NCI-H460 (cell line): ENCODE results near the gene RASA2. TPM values are rescaled to one million over a fixed set of nuclear protein-coding genes. Genes with fewer than 3 reads are reported as not detected.

ENCODE experiments used
- DNase-seq: peaks from one replicate; pipeline ENCODE4 v3.0.0-alpha.2; 2016; ENCODE audit warnings: low read depth; ENCODE audit errors: extremely low read depth
- polyA plus RNA-seq: library from polyadenylated mRNA; depleted of rRNA; stranded (reverse); fragments of >200 nt; gene quantifications from 2 replicates; pipeline ENCODE4 v1.2.3, GENCODE V29; 2014; cell fraction: nucleus; rRNA removed
- total RNA-seq: library from RNA; depleted of rRNA; stranded (reverse); fragments of >200 nt; shearing (Covaris generic); gene quantifications from 2 replicates; pipeline ENCODE4 v1.2.3, GENCODE V29; 2014; rRNA removed

The RASA2 gene
- 13.4 and 13.6 TPM in 2 replicates for total RNA-seq
- 6.5 and 22.8 TPM in 2 replicates for polyA plus RNA-seq

GRCh38 chr3:141486746-141487520 is at the start of gene RASA2:
Gene RASA2, plus strand, starts transcription at chr3:141487027. Its CDS starts 57 bp downstream, at chr3:141487084.
- peak; percentile 57 for DNase-seq

GRCh38 chr3:141439589-141439988 is 47.2 kb upstream of the RASA2 start:
- DNase-seq, result no peak

- DNase-seq, result no peak
Measured at GRCh38 chr3:141440942-141441341, 45.9 kb upstream of the RASA2 start.

GRCh38 chr3:141441381-141442364 is 45.2 kb upstream of the RASA2 start:
- DNase-seq, result peak; percentile 41

- DNase-seq, result no peak
Measured at GRCh38 chr3:141442446-141442845, 44.4 kb upstream of the RASA2 start.

- no peak for DNase-seq
Measured at GRCh38 chr3:141442914-141443313, 43.9 kb upstream of the RASA2 start.

- DNase-seq, result no peak
Measured at GRCh38 chr3:141444586-141445285, 42.1 kb upstream of the RASA2 start.

GRCh38 chr3:141445990-141446389 is 40.8 kb upstream of the RASA2 start:
- no peak for DNase-seq

GRCh38 chr3:141446737-141447136 is 40.1 kb upstream of the RASA2 start:
- no peak for DNase-seq

- DNase-seq, result no peak
Measured at GRCh38 chr3:141447383-141447782, 39.4 kb upstream of the RASA2 start.

- no peak for DNase-seq
Measured at GRCh38 chr3:141448606-141449220, 38.1 kb upstream of the RASA2 start.

- DNase-seq, result no peak
Measured at GRCh38 chr3:141449424-141449823, 37.4 kb upstream of the RASA2 start.

GRCh38 chr3:141450727-141451375 is 36.0 kb upstream of the RASA2 start:
- no peak for DNase-seq

- DNase-seq, result peak; percentile 40
Measured at GRCh38 chr3:141452045-141452444, 34.8 kb upstream of the RASA2 start.

GRCh38 chr3:141452773-141453172 is 34.1 kb upstream of the RASA2 start:
- no peak for DNase-seq

- no peak for DNase-seq
Measured at GRCh38 chr3:141454054-141454453, 32.8 kb upstream of the RASA2 start.

- DNase-seq, result peak; percentile 62
Measured at GRCh38 chr3:141454906-141455602, 31.8 kb upstream of the RASA2 start.

GRCh38 chr3:141455603-141456300 is 31.1 kb upstream of the RASA2 start:
- no peak for DNase-seq

GRCh38 chr3:141456301-141456625 is 30.6 kb upstream of the RASA2 start:
- DNase-seq, result no peak
